GM18951 (cell line): ENCODE data around the gene TMEM132D.

Source experiments
- POLR2A ChIP-seq: IDR thresholded peaks from 4 replicates; pipeline ENCODE4 v1.6.1; 2011; ENCODE audit warnings: mild to moderate bottlenecking; ENCODE audit not compliant: insufficient read length, insufficient read depth; ENCODE audit errors: extremely low read depth
- in situ Hi-C: fragments of 300-500 bp; cut with MboI; formaldehyde crosslinking; loops from one replicate; pipeline ENCODE4 v1.12.0; 2022; ENCODE audit warnings: low sequenced_read_pairs, mixed read lengths, inconsistent platforms; ENCODE audit not compliant: unreplicated experiment

TMEM132D gene

GRCh38 chr12:129903956-129904829 lies at the start of gene TMEM132D:
Gene TMEM132D (minus strand): TSS chr12:129904025.
- in situ Hi-C loops, result loop anchor here (25.0 kb wide), 1 partner anchor 1267 kb away; no protein-coding TSS in a partner anchor
- TF ChIP-seq POLR2A, result no peak

- in situ Hi-C loops, result no loop called here
- TF ChIP-seq POLR2A, result no peak
Observed at GRCh38 chr12:129949651-129950050, 45.8 kb upstream of the TMEM132D start.

- in situ Hi-C loops, result no loop called here
- TF ChIP-seq POLR2A, result no peak
Observed at GRCh38 chr12:129941618-129942017, 37.8 kb upstream of the TMEM132D start.

GRCh38 chr12:129938089-129938488 lies 34.3 kb upstream of the TMEM132D start:
- in situ Hi-C loops, result no loop called here

GRCh38 chr12:129937426-129937825 lies 33.6 kb upstream of the TMEM132D start:
- in situ Hi-C loops, result no loop called here
- TF ChIP-seq POLR2A, result no peak

More at GRCh38 chr12:129938089-129938488, 34.3 kb upstream of the TMEM132D start:
- TF ChIP-seq POLR2A, result no peak

GRCh38 chr12:129928643-129929042 lies 24.8 kb upstream of the TMEM132D start:
- in situ Hi-C loops, result no loop called here
- TF ChIP-seq POLR2A, result no peak

GRCh38 chr12:129927316-129927900 lies 23.6 kb upstream of the TMEM132D start:
- in situ Hi-C loops, result no loop called here
- TF ChIP-seq POLR2A, result no peak

- in situ Hi-C loops, result loop anchor here (25.0 kb wide), 1 partner anchor 1274 kb away; no protein-coding TSS in a partner anchor
- TF ChIP-seq POLR2A, result no peak
Observed at GRCh38 chr12:129911428-129912049, 7.7 kb upstream of the TMEM132D start.

GRCh38 chr12:129909051-129910020 lies 5.5 kb upstream of the TMEM132D start:
- in situ Hi-C loops, result loop anchor here (25.0 kb wide), 1 partner anchor 1272 kb away; no protein-coding TSS in a partner anchor
- no peak for TF ChIP-seq POLR2A

- in situ Hi-C loops, result loop anchor here (25.0 kb wide), 1 partner anchor 1266 kb away; no protein-coding TSS in a partner anchor
- TF ChIP-seq POLR2A, result no peak
Observed at GRCh38 chr12:129903092-129903945, 506 bp downstream of the TMEM132D start.

GRCh38 chr12:129902371-129903091 lies 1.3 kb downstream of the TMEM132D start:
- no peak for TF ChIP-seq POLR2A
- in situ Hi-C loops, result loop anchor here (25.0 kb wide), 1 partner anchor 1265 kb away; no protein-coding TSS in a partner anchor

- in situ Hi-C loops, result loop anchor here (25.0 kb wide), 1 partner anchor 1264 kb away; no protein-coding TSS in a partner anchor
Observed at GRCh38 chr12:129901254-129901653, 2.6 kb downstream of the TMEM132D start.

More at GRCh38 chr12:129901254-129901653, 2.6 kb downstream of the TMEM132D start:
- no peak for TF ChIP-seq POLR2A
